ENCODE data around the gene KCNQ2.

KCNQ2 gene

GRCh38 chr20:63386491-63386890 lies 86.0 kb downstream of the KCNQ2 start:
- Histone ChIP-seq H3K36me3 (ENCODE audit: low read length) (no peaks in the 10 kb centered on the region), H3K9ac (ENCODE audit: low read length) (no peak overlapping the region), H3K4me2 (ENCODE audit: low read depth, low read length, poor library complexity, severe bottlenecking) (no peak overlapping the region), H2AFZ (ENCODE audit: low read depth, low read length, severe bottlenecking) (no peak overlapping the region), H4K20me1 (ENCODE audit: low read depth, low read length) (no peaks in the 10 kb centered on the region), H3K4me3 (ENCODE audit: insufficient read depth, low read length, poor library complexity, severe bottlenecking) (no peak overlapping the region), H3F3A (ENCODE audit: insufficient read depth) (no peaks in the 10 kb centered on the region), H3K9me3 (ENCODE audit: insufficient read depth, low read length) (peaks cover 29% of the 10 kb centered on the region), H3K27me3 (ENCODE audit: low read length) (no peaks in the 10 kb centered on the region), H3K27ac (ENCODE audit: low read depth, low read length) (no peak overlapping the region), H3K9me2 (replicated peaks; ENCODE audit: insufficient read depth, low read length) (no peaks in the 10 kb centered on the region), H3K79me2 (ENCODE audit: insufficient read depth, low read length) (no peaks in the 10 kb centered on the region)
- no peak for TF ChIP-seq CTCF (IDR thresholded peaks at IDR 0.05; ENCODE audit: insufficient read depth, low read length, poor library complexity, severe bottlenecking)
- TF ChIP-seq EZH2phosphoT487 (conservative IDR thresholded peaks at IDR 0.05; ENCODE audit: low read length), result no peak

GRCh38 chr20:63385819-63386218 lies 86.6 kb downstream of the KCNQ2 start:
- peaks cover 29% of the 10 kb centered on the region for H3K9me3 ChIP-seq (ENCODE audit: insufficient read depth, low read length)
- H3K27ac ChIP-seq (ENCODE audit: low read depth, low read length), result no peak overlapping the region
- TF ChIP-seq EZH2phosphoT487 (conservative IDR thresholded peaks at IDR 0.05; ENCODE audit: low read length) (no peak), CTCF (IDR thresholded peaks at IDR 0.05; ENCODE audit: insufficient read depth, low read length, poor library complexity, severe bottlenecking) (no peak)
- no peaks in the 10 kb centered on the region for H3K79me2 ChIP-seq (ENCODE audit: insufficient read depth, low read length)
- H3K4me2 ChIP-seq (ENCODE audit: low read depth, low read length, poor library complexity, severe bottlenecking), result no peak overlapping the region
- H3K27me3 ChIP-seq (ENCODE audit: low read length), result no peaks in the 10 kb centered on the region
- no peaks in the 10 kb centered on the region for H3K9me2 ChIP-seq (replicated peaks; ENCODE audit: insufficient read depth, low read length)
- H2AFZ ChIP-seq (ENCODE audit: low read depth, low read length, severe bottlenecking), result no peak overlapping the region
- no peak overlapping the region for H3K9ac ChIP-seq (ENCODE audit: low read length)
- no peak overlapping the region for H3K4me3 ChIP-seq (ENCODE audit: insufficient read depth, low read length, poor library complexity, severe bottlenecking)
- no peaks in the 10 kb centered on the region for H3K36me3 ChIP-seq (ENCODE audit: low read length)
- no peaks in the 10 kb centered on the region for H4K20me1 ChIP-seq (ENCODE audit: low read depth, low read length)
- no peaks in the 10 kb centered on the region for H3F3A ChIP-seq (ENCODE audit: insufficient read depth)

- H3K27me3 ChIP-seq (ENCODE audit: low read length), result no peaks in the 10 kb centered on the region
- no peak overlapping the region for H3K27ac ChIP-seq (ENCODE audit: low read depth, low read length)
- no peak overlapping the region for H2AFZ ChIP-seq (ENCODE audit: low read depth, low read length, severe bottlenecking)
- H3K4me2 ChIP-seq (ENCODE audit: low read depth, low read length, poor library complexity, severe bottlenecking), result no peak overlapping the region
- peaks cover 29% of the 10 kb centered on the region for H3K9me3 ChIP-seq (ENCODE audit: insufficient read depth, low read length)
- H3K9me2 ChIP-seq (replicated peaks; ENCODE audit: insufficient read depth, low read length), result no peaks in the 10 kb centered on the region
- no peaks in the 10 kb centered on the region for H3F3A ChIP-seq (ENCODE audit: insufficient read depth)
- H3K79me2 ChIP-seq (ENCODE audit: insufficient read depth, low read length), result no peaks in the 10 kb centered on the region
- TF ChIP-seq EZH2phosphoT487 (conservative IDR thresholded peaks at IDR 0.05; ENCODE audit: low read length), result no peak
- no peak for TF ChIP-seq CTCF (IDR thresholded peaks at IDR 0.05; ENCODE audit: insufficient read depth, low read length, poor library complexity, severe bottlenecking)
- no peak overlapping the region for H3K4me3 ChIP-seq (ENCODE audit: insufficient read depth, low read length, poor library complexity, severe bottlenecking)
- no peaks in the 10 kb centered on the region for H4K20me1 ChIP-seq (ENCODE audit: low read depth, low read length)
- H3K36me3 ChIP-seq (ENCODE audit: low read length), result no peaks in the 10 kb centered on the region
- H3K9ac ChIP-seq (ENCODE audit: low read length), result no peak overlapping the region
These were observed 88.1 kb downstream of the KCNQ2 start for GRCh38 chr20:63384336-63384735.

All from SU-DHL-6 (cell line).